Parathyroid adenoma (tissue), 2 donors: Measurements from ENCODE around the gene RPN2.

Experiments used
- H2AFZ ChIP-seq: fragments of 300-600 bp; sonication (generic); one replicate; pipeline ENCODE4 v1.7.0; 2017; ENCODE audit warnings: antibody characterized with exemption, mild to moderate bottlenecking
- H3K27ac ChIP-seq: fragments of 300-600 bp; sonication (generic); one replicate; pipeline ENCODE4 v1.7.0; 2017
- H3K27me3 ChIP-seq: fragments of 300-600 bp; sonication (generic); one replicate; pipeline ENCODE4 v1.7.0; 2017; ENCODE audit warnings: low read length; ENCODE audit not compliant: control insufficient read depth, insufficient read depth
- H3K36me3 ChIP-seq: fragments of 300-600 bp; sonication (generic); one replicate; pipeline ENCODE4 v1.7.0; 2017; ENCODE audit warnings: low read length; ENCODE audit not compliant: control insufficient read depth, insufficient read depth
- H3K4me1 ChIP-seq: fragments of 300-600 bp; sonication (generic); one replicate; pipeline ENCODE4 v1.7.0; 2017; ENCODE audit warnings: control low read depth
- H3K4me2 ChIP-seq: fragments of 300-600 bp; sonication (generic); one replicate; pipeline ENCODE4 v1.7.0; 2017; ENCODE audit warnings: low read length
- H3K4me3 ChIP-seq: fragments of 300-600 bp; sonication (generic); one replicate; pipeline ENCODE4 v1.7.0; 2017; ENCODE audit warnings: low read depth, low read length
- H3K79me2 ChIP-seq: fragments of 300-600 bp; sonication (generic); one replicate; pipeline ENCODE4 v1.7.0; 2017; ENCODE audit warnings: control low read depth
- H3K9ac ChIP-seq: fragments of 300-600 bp; sonication (generic); one replicate; pipeline ENCODE4 v1.7.0; 2017; ENCODE audit warnings: mild to moderate bottlenecking
- H3K9me3 ChIP-seq: fragments of 300-600 bp; sonication (generic); one replicate; pipeline ENCODE4 v1.7.0; 2017; ENCODE audit warnings: low read length; ENCODE audit not compliant: control insufficient read depth
- CTCF ChIP-seq: fragments of 300-600 bp; sonication (generic); IDR thresholded peaks from one replicate; pipeline ENCODE4 v1.7.0; 2017; ENCODE audit warnings: antibody characterized with exemption, mild to moderate bottlenecking
- donor health status: primary hyperparathyroidism.

Gene RPN2

GRCh38 chr20:37262505-37262904 is 83.4 kb downstream of the RPN2 start:
- no peak overlapping the region for H3K4me2 ChIP-seq
- H3K9ac ChIP-seq = no peak overlapping the region
- no peak overlapping the region for H3K27ac ChIP-seq
- H3K4me3 ChIP-seq = no peak overlapping the region
- H3K27me3 ChIP-seq = no peaks in the 10 kb centered on the region
- TF ChIP-seq CTCF = no peak
- H3K36me3 ChIP-seq = no peaks in the 10 kb centered on the region
- H3K9me3 ChIP-seq = no peaks in the 10 kb centered on the region
- no peaks in the 10 kb centered on the region for H3K79me2 ChIP-seq
- no peak overlapping the region for H2AFZ ChIP-seq
- H3K4me1 ChIP-seq = no peaks in the 10 kb centered on the region

- no peaks in the 10 kb centered on the region for H3K9me3 ChIP-seq
- H3K27me3 ChIP-seq = no peaks in the 10 kb centered on the region
- H2AFZ ChIP-seq = no peak overlapping the region
- no peak overlapping the region for H3K27ac ChIP-seq
- no peak overlapping the region for H3K9ac ChIP-seq
- TF ChIP-seq CTCF = no peak
- H3K4me3 ChIP-seq = no peak overlapping the region
- H3K79me2 ChIP-seq = no peaks in the 10 kb centered on the region
- no peaks in the 10 kb centered on the region for H3K4me1 ChIP-seq
- no peaks in the 10 kb centered on the region for H3K36me3 ChIP-seq
- no peak overlapping the region for H3K4me2 ChIP-seq
Measured at GRCh38 chr20:37263686-37264085, 84.6 kb downstream of the RPN2 start.

- H3K4me3 ChIP-seq = no peak overlapping the region
- H3K4me2 ChIP-seq = no peak overlapping the region
- no peaks in the 10 kb centered on the region for H3K36me3 ChIP-seq
- no peaks in the 10 kb centered on the region for H3K9me3 ChIP-seq
- no peaks in the 10 kb centered on the region for H3K4me1 ChIP-seq
- no peaks in the 10 kb centered on the region for H3K79me2 ChIP-seq
- no peak for TF ChIP-seq CTCF
- no peak overlapping the region for H3K27ac ChIP-seq
- H3K27me3 ChIP-seq = no peaks in the 10 kb centered on the region
- H2AFZ ChIP-seq = no peak overlapping the region
- H3K9ac ChIP-seq = no peak overlapping the region
Measured at GRCh38 chr20:37265152-37265551, 86.0 kb downstream of the RPN2 start.

- TF ChIP-seq CTCF = no peak
- H3K27ac ChIP-seq = no peak overlapping the region
- H3K9ac ChIP-seq = no peak overlapping the region
- no peak overlapping the region for H3K4me3 ChIP-seq
- no peaks in the 10 kb centered on the region for H3K27me3 ChIP-seq
- H3K4me1 ChIP-seq = no peaks in the 10 kb centered on the region
- H3K9me3 ChIP-seq = no peaks in the 10 kb centered on the region
- H2AFZ ChIP-seq = no peak overlapping the region
- no peaks in the 10 kb centered on the region for H3K79me2 ChIP-seq
- no peak overlapping the region for H3K4me2 ChIP-seq
- no peaks in the 10 kb centered on the region for H3K36me3 ChIP-seq
Measured at GRCh38 chr20:37266940-37267666, 88.0 kb downstream of the RPN2 start.
